WTC11 (cell line): Measurements from ENCODE around the gene PCDH1. TPM values are rescaled to one million over a fixed set of nuclear protein-coding genes. Genes with fewer than 3 reads are reported as not detected.

ENCODE experiments used
- ATAC-seq: fragments of 200-7000 bp; cut with Tn5 transposase; 2 replicates; pipeline ENCODE4 v1.10.0; 2021; ENCODE audit warnings: mild to moderate bottlenecking, moderate library complexity
- CTCF ChIA-PET: fragments of 300-600 bp; sonication (Branson Sonifier 250); formaldehyde crosslinking; loops from one replicate; lab custom pipeline; 2021; ENCODE audit warnings: antibody characterized with exemption; lab: Charles Lee
- POLR2A ChIA-PET: fragments of 350-600 bp; sonication (Branson Sonifier 250); formaldehyde crosslinking; loops from one replicate; lab custom pipeline; 2021; ENCODE audit warnings: antibody characterized with exemption; lab: Charles Lee
- DNase-seq: peaks from one replicate; pipeline ENCODE4 v3.0.0; 2021; ENCODE audit warnings: low spot score
- H3K27ac Mint-ChIP-seq: 2 replicates; pipeline ENCODE4 v1.8.0; 2021; ENCODE audit warnings: mixed read lengths
- H3K27me3 Mint-ChIP-seq: 2 replicates; pipeline ENCODE4 v1.8.0; 2021; ENCODE audit warnings: low read depth, mild to moderate bottlenecking, moderate library complexity, mixed read lengths
- H3K36me3 Mint-ChIP-seq: 2 replicates; pipeline ENCODE4 v1.8.0; 2021; ENCODE audit warnings: mixed read lengths
- H3K4me1 Mint-ChIP-seq: 2 replicates; pipeline ENCODE4 v1.8.0; 2022; ENCODE audit warnings: mixed read lengths
- H3K4me3 Mint-ChIP-seq: 2 replicates; pipeline ENCODE4 v1.8.0; 2021; ENCODE audit warnings: mild to moderate bottlenecking, moderate library complexity, mixed read lengths
- H3K9me3 Mint-ChIP-seq: 2 replicates; pipeline ENCODE4 v1.8.0; 2021; ENCODE audit warnings: mixed read lengths
- CBFB ChIP-seq: sonication (generic); formaldehyde crosslinking; IDR thresholded peaks from 2 replicates; pipeline ENCODE4 v1.8.1; 2022; ENCODE audit warnings: mild to moderate bottlenecking, low read depth, missing genetic modification reagents
- ETV6 ChIP-seq: sonication (generic); formaldehyde crosslinking; IDR thresholded peaks from 2 replicates; pipeline ENCODE4 v1.8.1; 2022; ENCODE audit warnings: mild to moderate bottlenecking, missing genetic modification reagents
- FOXK1 ChIP-seq: sonication (generic); formaldehyde crosslinking; IDR thresholded peaks from 2 replicates; pipeline ENCODE4 v1.8.0; 2022; ENCODE audit warnings: mild to moderate bottlenecking, moderate library complexity, missing genetic modification reagents
- PRRX2 ChIP-seq: fragments of 250-450 bp; sonication (Bioruptor Pico); IDR thresholded peaks from 2 replicates; pipeline ENCODE4 v1.8.0; 2021; ENCODE audit warnings: mild to moderate bottlenecking
- TEAD1 ChIP-seq: sonication (generic); formaldehyde crosslinking; IDR thresholded peaks from 2 replicates; pipeline ENCODE4 v1.8.0; 2022; ENCODE audit warnings: mild to moderate bottlenecking, missing genetic modification reagents
- ZNF219 ChIP-seq: sonication (generic); formaldehyde crosslinking; IDR thresholded peaks from 2 replicates; pipeline ENCODE4 v1.8.0; 2023; ENCODE audit warnings: missing genetic modification reagents, mild to moderate bottlenecking, borderline replicate concordance
- ZNF232 ChIP-seq: sonication (generic); formaldehyde crosslinking; IDR thresholded peaks from 2 replicates; pipeline ENCODE4 v1.8.0; 2022; ENCODE audit warnings: mild to moderate bottlenecking, missing genetic modification reagents
- total RNA-seq: library from RNA; stranded (reverse); gene quantifications from 3 replicates; pipeline ENCODE4 v1.2.3, GENCODE V29; 2021
- TF ChIP-seq, protein P1 (sequence below): sonication (generic); formaldehyde crosslinking; IDR thresholded peaks from 2 replicates; pipeline ENCODE4 v1.8.0; 2022; ENCODE audit warnings: mild to moderate bottlenecking, missing genetic modification reagents
- TF ChIP-seq, protein P2 (sequence below): sonication (generic); formaldehyde crosslinking; IDR thresholded peaks from 2 replicates; pipeline ENCODE4 v1.8.0; 2023; ENCODE audit warnings: mild to moderate bottlenecking, missing genetic modification reagents
- TF ChIP-seq, protein P3 (sequence below): sonication (generic); formaldehyde crosslinking; IDR thresholded peaks from 2 replicates; pipeline ENCODE4 v1.8.0; 2022; ENCODE audit warnings: mild to moderate bottlenecking, missing genetic modification reagents
- TF ChIP-seq, protein P4 (sequence below): fragments of 250-450 bp; sonication (Bioruptor Pico); IDR thresholded peaks from 2 replicates; pipeline ENCODE4 v2.1.2; 2022; ENCODE audit warnings: mild to moderate bottlenecking, moderate library complexity
- TF ChIP-seq, protein P5 (sequence below): sonication (generic); formaldehyde crosslinking; IDR thresholded peaks from 2 replicates; pipeline ENCODE4 v1.8.1; 2022; ENCODE audit warnings: low read depth, missing genetic modification reagents, borderline replicate concordance

The PCDH1 gene
- total RNA-seq, 1 experiment from 2014 or later = 105 TPM

DNA sequence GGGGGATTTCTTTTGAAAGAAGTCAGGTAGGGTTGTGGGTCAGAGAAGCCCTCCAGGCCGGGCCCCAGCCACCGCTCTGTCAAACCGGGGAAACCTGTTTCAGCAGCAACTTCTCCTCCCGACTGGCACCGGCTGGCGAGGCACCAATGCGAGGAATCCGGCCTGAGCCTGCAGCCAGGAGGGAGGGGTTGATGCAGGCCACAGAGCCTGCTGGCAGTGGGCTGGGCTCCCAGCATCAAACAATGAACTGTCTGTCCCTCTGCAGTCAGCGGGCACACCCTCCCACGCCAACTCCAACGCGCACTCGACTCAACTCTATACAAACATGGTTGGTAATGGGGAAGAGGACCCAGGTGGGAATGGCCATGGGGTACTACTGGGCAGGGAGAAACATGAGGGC, 12.1 kb downstream of the PCDH1 start:
- TF ChIP-seq ETV6 = no peak
- TF ChIP-seq ZNF232 (CRISPR knock-in tag) = no peak
- TF ChIP-seq, protein P1, sequence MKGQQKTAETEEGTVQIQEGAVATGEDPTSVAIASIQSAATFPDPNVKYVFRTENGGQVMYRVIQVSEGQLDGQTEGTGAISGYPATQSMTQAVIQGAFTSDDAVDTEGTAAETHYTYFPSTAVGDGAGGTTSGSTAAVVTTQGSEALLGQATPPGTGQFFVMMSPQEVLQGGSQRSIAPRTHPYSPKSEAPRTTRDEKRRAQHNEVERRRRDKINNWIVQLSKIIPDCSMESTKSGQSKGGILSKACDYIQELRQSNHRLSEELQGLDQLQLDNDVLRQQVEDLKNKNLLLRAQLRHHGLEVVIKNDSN (CRISPR knock-in tag) = no peak
- no peak for TF ChIP-seq CBFB (CRISPR knock-in tag)
- DNase-seq (no peak), ATAC-seq (no peak)
- CTCF ChIA-PET = no interaction called here
- Mint-ChIP-seq H3K27ac (no peak overlapping the region), H3K9me3 (no peaks in the 10 kb centered on the region), H3K4me3 (no peak overlapping the region), H3K27me3 (no peaks in the 10 kb centered on the region), H3K4me1 (peaks cover 30% of the 10 kb centered on the region), H3K36me3 (peaks cover 81% of the 10 kb centered on the region)
- POLR2A ChIA-PET = no interaction called here

DNA sequence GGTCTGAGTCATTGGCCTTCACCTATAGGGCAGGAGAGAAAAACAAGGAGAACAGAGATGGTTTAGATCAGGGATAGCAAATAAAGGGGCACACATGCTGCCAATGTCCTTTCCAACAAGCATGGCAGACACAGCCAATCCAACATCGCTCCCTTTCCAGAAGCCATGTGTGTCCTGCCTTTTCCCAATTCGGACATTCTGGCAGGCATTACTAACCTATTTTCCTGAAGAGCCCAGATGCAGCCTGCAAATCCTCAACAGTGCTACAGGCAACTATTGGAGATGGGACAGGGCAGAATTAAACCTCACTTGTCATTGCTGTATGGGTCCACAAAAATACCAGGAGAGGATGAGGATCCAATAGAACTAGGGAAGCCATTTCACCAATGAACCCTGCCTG, 12.8 kb downstream of the PCDH1 start:
- Mint-ChIP-seq H3K36me3 (peaks cover 82% of the 10 kb centered on the region), H3K27me3 (no peaks in the 10 kb centered on the region), H3K4me3 (no peak overlapping the region), H3K4me1 (peaks cover 23% of the 10 kb centered on the region), H3K27ac (no peak overlapping the region), H3K9me3 (no peaks in the 10 kb centered on the region)
- ChIA-PET CTCF (no interaction called here), POLR2A (no interaction called here)
- ATAC-seq = no peak
- no peak for TF ChIP-seq FOXK1 (CRISPR knock-in tag)
- no peak for TF ChIP-seq ZNF232 (CRISPR knock-in tag)
- no peak for TF ChIP-seq PRRX2 (CRISPR knock-in tag)
- TF ChIP-seq, protein P2, sequence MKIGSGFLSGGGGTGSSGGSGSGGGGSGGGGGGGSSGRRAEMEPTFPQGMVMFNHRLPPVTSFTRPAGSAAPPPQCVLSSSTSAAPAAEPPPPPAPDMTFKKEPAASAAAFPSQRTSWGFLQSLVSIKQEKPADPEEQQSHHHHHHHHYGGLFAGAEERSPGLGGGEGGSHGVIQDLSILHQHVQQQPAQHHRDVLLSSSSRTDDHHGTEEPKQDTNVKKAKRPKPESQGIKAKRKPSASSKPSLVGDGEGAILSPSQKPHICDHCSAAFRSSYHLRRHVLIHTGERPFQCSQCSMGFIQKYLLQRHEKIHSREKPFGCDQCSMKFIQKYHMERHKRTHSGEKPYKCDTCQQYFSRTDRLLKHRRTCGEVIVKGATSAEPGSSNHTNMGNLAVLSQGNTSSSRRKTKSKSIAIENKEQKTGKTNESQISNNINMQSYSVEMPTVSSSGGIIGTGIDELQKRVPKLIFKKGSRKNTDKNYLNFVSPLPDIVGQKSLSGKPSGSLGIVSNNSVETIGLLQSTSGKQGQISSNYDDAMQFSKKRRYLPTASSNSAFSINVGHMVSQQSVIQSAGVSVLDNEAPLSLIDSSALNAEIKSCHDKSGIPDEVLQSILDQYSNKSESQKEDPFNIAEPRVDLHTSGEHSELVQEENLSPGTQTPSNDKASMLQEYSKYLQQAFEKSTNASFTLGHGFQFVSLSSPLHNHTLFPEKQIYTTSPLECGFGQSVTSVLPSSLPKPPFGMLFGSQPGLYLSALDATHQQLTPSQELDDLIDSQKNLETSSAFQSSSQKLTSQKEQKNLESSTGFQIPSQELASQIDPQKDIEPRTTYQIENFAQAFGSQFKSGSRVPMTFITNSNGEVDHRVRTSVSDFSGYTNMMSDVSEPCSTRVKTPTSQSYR (CRISPR knock-in tag) = no peak
- no peak for TF ChIP-seq TEAD1 (CRISPR knock-in tag)
- no peak for DNase-seq

DNA sequence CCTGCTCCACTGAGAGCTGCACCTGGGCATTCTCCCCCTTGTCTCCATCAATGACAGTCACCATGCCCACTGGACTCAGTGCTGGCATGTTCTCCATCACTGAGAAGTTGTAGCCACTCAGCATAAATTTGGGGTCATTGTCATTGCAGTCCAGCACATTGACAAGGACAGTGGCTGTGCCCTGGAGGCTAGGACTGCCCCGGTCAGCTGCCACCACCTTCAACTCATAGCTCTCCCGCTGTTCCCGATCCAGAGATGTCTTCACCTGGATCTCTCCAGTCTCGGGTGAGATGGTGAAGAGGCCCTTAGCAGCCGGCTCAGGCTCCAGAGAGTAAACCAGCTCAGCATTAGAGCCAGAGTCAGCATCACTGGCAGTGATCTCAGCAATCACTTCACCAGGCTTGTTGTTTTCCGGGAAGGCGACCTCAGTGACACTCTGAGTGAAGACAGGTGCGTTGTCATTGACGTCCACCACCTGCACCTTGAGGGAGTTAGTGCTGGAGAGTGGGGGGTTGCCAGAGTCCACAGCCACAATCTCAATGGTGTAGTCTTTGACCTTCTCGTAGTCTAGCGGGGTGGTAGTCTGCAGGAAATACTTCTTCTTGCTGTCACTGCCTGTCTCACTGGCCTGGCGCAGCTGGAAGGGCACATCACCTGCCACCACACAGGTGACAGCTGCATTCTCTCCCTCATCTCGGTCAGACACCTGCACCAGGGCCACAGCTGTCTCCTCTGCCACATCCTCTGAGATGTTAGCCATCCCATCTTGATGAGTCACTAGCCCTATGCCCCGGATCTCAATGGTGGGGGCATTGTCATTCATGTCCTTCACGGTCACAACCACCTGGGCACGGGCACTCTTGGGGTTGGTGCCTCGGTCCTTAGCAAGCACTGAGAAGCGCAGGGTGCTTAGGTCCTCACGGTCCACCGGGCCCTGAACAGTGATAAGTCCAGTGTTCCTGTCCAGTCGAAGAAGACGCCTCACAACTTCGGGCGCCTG, 13.5 kb downstream of the PCDH1 start:
- H3K9me3 Mint-ChIP-seq = no peaks in the 10 kb centered on the region
- no peaks in the 10 kb centered on the region for H3K27me3 Mint-ChIP-seq
- TF ChIP-seq, protein P3, sequence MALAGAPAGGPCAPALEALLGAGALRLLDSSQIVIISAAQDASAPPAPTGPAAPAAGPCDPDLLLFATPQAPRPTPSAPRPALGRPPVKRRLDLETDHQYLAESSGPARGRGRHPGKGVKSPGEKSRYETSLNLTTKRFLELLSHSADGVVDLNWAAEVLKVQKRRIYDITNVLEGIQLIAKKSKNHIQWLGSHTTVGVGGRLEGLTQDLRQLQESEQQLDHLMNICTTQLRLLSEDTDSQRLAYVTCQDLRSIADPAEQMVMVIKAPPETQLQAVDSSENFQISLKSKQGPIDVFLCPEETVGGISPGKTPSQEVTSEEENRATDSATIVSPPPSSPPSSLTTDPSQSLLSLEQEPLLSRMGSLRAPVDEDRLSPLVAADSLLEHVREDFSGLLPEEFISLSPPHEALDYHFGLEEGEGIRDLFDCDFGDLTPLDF (CRISPR knock-in tag) = no peak
- TF ChIP-seq TEAD1 (CRISPR knock-in tag) (no peak), ZNF219 (CRISPR knock-in tag) (no peak)
- TF ChIP-seq, protein P4, sequence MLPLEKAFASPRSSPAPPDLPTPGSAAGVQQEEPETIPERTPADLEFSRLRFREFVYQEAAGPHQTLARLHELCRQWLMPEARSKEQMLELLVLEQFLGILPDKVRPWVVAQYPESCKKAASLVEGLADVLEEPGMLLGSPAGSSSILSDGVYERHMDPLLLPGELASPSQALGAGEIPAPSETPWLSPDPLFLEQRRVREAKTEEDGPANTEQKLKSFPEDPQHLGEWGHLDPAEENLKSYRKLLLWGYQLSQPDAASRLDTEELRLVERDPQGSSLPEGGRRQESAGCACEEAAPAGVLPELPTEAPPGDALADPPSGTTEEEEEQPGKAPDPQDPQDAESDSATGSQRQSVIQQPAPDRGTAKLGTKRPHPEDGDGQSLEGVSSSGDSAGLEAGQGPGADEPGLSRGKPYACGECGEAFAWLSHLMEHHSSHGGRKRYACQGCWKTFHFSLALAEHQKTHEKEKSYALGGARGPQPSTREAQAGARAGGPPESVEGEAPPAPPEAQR = no peak
- TF ChIP-seq, protein P5, sequence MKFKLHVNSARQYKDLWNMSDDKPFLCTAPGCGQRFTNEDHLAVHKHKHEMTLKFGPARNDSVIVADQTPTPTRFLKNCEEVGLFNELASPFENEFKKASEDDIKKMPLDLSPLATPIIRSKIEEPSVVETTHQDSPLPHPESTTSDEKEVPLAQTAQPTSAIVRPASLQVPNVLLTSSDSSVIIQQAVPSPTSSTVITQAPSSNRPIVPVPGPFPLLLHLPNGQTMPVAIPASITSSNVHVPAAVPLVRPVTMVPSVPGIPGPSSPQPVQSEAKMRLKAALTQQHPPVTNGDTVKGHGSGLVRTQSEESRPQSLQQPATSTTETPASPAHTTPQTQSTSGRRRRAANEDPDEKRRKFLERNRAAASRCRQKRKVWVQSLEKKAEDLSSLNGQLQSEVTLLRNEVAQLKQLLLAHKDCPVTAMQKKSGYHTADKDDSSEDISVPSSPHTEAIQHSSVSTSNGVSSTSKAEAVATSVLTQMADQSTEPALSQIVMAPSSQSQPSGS (CRISPR knock-in tag) = no peak

More for the DNA sequence above, 13.5 kb downstream of the PCDH1 start:
- Mint-ChIP-seq H3K4me3 (no peak overlapping the region), H3K27ac (no peak overlapping the region), H3K4me1 (peaks cover 20% of the 10 kb centered on the region), H3K36me3 (peaks cover 79% of the 10 kb centered on the region)
- ATAC-seq = no peak
- CTCF ChIA-PET = interaction anchor here (1.2 to 1.3 kb wide), 2 partner anchors 11 to 14 kb away, joined by 5 read pairs; partner anchors contain the start of gene PCDH1
- no peak for DNase-seq
- POLR2A ChIA-PET = no interaction called here
